KOPT-K1 (cell line): ENCODE results near the gene THSD7B.

Source experiments
- H3K27ac ChIP-seq: fragments of 200-600 bp; sonication (generic); 2 replicates; pipeline ENCODE4 v1.5.1; 2016; ENCODE audit warnings: antibody characterized with exemption, mild to moderate bottlenecking, low read depth, low read length; ENCODE audit not compliant: poor library complexity, severe bottlenecking
- H3K36me3 ChIP-seq: fragments of 200-600 bp; sonication (generic); 2 replicates; pipeline ENCODE4 v1.5.1; 2017; ENCODE audit warnings: antibody characterized with exemption, mild to moderate bottlenecking, low read length, moderate library complexity; ENCODE audit not compliant: insufficient read depth
- H3K9me3 ChIP-seq: fragments of 200-600 bp; sonication (generic); 2 replicates; pipeline ENCODE4 v1.5.1; 2017; ENCODE audit warnings: antibody characterized with exemption, low read length, mild to moderate bottlenecking; ENCODE audit not compliant: insufficient read depth, poor library complexity, severe bottlenecking

THSD7B gene

GRCh38 chr2:137157851-137158250 is 392.5 kb downstream of the THSD7B start:
- H3K9me3 ChIP-seq = no peaks in the 10 kb centered on the region

DNA sequence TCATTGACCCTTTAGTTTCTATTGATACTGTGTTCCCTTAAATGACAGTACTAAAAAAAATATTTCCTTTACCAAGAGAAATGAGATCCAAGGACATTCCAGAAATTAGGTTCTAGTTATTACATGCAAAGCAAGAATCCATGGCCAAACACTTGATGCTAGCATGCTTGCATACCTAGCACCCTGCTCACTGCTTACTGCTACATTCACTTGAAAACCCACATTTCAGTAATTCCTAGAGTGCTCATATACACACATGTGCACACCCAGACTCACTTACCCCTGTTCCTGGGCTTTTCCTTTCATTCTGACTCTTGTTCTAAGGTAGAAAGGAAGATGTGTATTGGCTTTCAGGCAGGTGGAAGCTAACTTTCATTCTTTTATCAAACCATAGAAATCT is 395.9 kb downstream of the THSD7B start:
- H3K9me3 ChIP-seq = no peaks in the 10 kb centered on the region
- H3K27ac ChIP-seq = no peak overlapping the region
- no peaks in the 10 kb centered on the region for H3K36me3 ChIP-seq

More at GRCh38 chr2:137157851-137158250, 392.5 kb downstream of the THSD7B start:
- Histone ChIP-seq H3K36me3 (no peaks in the 10 kb centered on the region), H3K27ac (no peak overlapping the region)

- Histone ChIP-seq H3K36me3 (no peaks in the 10 kb centered on the region), H3K9me3 (no peaks in the 10 kb centered on the region), H3K27ac (no peak overlapping the region)
Measured at GRCh38 chr2:137165968-137166367, 400.6 kb downstream of the THSD7B start.

DNA sequence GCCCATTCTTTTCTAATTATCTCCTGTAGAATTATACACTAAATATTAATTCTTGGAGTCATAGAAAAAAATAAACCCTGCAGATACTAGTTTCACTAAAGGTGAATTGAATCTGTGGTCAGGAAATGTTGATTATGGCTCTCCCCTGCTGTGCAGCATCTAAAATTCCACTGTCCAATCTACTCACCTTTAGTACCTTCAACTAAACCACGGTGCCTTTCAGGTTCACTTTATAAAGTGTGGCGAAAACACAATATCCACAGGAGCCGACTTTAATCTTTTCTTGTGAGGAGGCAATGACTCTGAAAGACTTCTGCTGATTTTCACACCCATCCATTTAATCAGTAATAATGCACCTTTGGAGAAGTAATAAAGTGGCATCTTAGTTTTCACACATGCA is 402.3 kb downstream of the THSD7B start:
- Histone ChIP-seq H3K27ac (no peak overlapping the region), H3K36me3 (no peaks in the 10 kb centered on the region), H3K9me3 (no peaks in the 10 kb centered on the region)

DNA sequence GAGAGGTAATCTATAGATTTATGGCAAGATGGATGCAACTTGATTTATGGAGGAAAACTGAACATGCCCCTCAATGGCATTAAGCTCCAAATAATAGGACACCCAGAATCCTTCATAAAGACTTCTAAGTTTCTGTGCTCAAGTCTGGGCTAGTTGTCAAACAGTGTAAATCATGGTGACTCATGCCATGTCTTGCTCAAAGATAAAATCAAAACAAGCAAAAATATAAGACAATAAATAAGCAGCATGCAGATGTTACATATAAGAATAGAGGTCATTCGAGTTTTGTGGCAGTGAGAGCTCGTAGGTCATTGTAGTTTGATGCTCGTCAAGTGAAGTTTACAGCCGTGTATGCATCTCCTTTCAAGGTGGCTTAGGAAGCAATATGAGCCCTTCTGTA is 403.2 kb downstream of the THSD7B start:
- Histone ChIP-seq H3K9me3 (no peaks in the 10 kb centered on the region), H3K36me3 (no peaks in the 10 kb centered on the region), H3K27ac (no peak overlapping the region)

GRCh38 chr2:137172162-137172561 is 406.8 kb downstream of the THSD7B start:
- Histone ChIP-seq H3K27ac (no peak overlapping the region), H3K9me3 (no peaks in the 10 kb centered on the region), H3K36me3 (no peaks in the 10 kb centered on the region)

- Histone ChIP-seq H3K9me3 (no peaks in the 10 kb centered on the region), H3K36me3 (no peaks in the 10 kb centered on the region), H3K27ac (no peak overlapping the region)
Measured at GRCh38 chr2:137173463-137173862, 408.1 kb downstream of the THSD7B start.

DNA sequence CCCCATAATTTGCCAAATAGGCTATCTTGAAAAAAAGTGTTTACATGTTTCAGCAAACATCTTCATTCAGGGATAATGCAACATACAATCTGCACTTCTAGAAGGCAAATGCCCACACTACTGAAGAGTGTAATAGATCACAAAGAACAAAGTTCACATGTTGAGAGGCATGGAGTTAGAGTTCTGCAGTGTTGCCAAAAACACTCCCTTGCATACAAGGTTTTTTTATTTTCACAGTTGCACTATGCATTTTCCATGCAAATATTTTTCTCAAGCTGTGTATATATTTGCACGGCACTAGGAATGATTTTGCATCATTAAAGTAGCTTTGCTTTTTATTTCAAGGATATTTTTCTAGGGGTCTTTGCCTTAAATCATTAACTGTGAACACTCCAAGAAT is 409.9 kb downstream of the THSD7B start:
- no peaks in the 10 kb centered on the region for H3K9me3 ChIP-seq
- no peak overlapping the region for H3K27ac ChIP-seq

DNA sequence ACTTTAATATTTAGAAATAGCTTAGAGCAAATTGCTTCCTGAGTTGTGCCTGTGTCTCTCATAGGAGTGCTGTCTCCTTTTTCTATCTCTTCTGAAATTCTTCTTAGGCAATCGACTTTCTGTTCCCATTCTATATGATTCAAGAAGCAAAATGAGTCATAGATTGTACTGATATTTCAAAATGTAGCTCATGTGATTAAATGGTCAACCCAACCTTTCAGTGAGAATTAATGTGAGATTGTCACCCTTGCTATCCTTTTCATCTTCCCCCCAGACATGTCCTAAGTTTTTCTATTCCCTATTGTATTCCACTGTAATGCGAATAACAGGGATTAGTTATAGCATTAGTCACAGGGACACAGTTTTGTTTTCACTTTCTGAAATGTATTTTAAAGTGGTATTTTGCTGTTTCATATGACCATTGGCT is 413.6 kb downstream of the THSD7B start:
- no peaks in the 10 kb centered on the region for H3K9me3 ChIP-seq
- no peak overlapping the region for H3K27ac ChIP-seq
- H3K36me3 ChIP-seq = no peaks in the 10 kb centered on the region

More for the DNA sequence above, 409.9 kb downstream of the THSD7B start:
- H3K36me3 ChIP-seq = no peaks in the 10 kb centered on the region

DNA sequence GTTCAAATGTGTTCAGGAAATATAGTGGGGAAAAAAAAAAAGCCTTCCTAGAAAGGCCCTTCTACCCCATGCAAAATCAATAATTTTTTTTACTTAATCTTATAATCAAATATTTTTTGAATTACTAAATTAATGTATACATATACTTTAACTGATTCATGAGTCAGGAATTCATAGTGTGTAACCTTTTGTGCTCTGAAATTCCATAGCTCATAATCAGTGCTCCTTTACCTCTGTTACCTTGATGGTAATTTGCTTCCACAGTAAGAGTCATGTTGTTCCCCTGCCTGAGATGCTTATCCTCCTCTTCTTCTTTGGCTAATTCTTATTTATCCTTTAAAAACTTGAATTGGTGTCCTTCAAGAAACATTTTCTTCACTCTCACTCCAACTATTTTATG is 414.2 kb downstream of the THSD7B start:
- Histone ChIP-seq H3K27ac (no peak overlapping the region), H3K9me3 (no peaks in the 10 kb centered on the region), H3K36me3 (no peaks in the 10 kb centered on the region)

DNA sequence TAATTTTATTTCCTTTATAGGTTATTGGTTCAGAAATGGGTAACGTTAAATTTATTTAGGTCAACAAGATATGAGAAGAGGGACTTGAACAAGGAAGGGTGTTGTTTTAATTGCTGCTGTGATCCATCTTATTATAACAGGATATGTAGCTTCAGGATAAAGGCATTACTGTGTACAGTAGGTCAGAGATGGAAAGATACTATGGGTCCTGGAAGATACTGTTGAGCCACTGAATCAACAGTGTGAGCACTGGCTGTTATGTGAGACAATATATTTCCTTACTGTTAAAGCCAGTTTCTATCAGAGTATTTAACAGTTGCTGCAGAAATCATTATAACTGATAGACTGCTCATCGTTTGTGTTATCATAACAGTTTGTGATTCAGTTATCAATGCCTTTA is 414.7 kb downstream of the THSD7B start:
- no peaks in the 10 kb centered on the region for H3K9me3 ChIP-seq
- no peaks in the 10 kb centered on the region for H3K36me3 ChIP-seq
- no peak overlapping the region for H3K27ac ChIP-seq

DNA sequence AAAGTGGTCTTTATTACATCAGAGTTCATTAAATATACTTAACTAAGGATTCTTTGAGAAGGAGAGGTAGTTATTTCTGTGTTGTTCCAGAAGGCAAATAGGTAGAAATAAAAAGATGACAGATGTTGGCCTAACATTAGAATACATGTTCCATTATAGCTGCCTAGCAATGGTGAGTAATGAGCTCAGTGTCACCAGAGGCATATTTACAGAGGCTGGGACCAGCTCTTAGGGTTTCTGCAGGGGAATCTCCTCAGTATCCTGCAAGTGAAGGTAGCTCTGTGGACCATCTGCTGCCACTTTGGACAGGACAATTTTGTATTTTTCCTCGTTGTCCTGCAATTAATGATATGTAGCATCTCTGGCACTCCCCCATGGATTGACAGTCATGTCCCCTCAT is 416.0 kb downstream of the THSD7B start:
- Histone ChIP-seq H3K36me3 (no peaks in the 10 kb centered on the region), H3K9me3 (no peaks in the 10 kb centered on the region), H3K27ac (no peak overlapping the region)

DNA sequence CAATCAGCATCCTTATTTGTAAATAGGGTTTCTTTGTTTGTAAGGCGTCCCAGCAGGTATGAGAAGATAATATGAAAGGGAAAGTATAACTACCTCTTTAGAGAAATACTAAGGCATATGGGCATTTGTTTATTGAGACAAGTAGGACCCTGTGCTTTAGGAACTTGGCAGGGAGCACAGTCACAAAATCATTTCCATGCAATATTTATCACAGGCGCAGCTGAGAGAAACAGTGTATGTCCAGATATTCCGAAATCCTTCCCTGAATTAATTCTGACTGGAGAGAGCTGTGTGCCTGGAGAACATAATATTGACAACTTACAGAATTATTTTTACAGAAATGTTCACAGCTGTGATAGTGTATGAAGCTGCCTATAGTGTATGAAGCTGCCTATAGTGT is 416.7 kb downstream of the THSD7B start:
- Histone ChIP-seq H3K9me3 (no peaks in the 10 kb centered on the region), H3K27ac (no peak overlapping the region), H3K36me3 (no peaks in the 10 kb centered on the region)

DNA sequence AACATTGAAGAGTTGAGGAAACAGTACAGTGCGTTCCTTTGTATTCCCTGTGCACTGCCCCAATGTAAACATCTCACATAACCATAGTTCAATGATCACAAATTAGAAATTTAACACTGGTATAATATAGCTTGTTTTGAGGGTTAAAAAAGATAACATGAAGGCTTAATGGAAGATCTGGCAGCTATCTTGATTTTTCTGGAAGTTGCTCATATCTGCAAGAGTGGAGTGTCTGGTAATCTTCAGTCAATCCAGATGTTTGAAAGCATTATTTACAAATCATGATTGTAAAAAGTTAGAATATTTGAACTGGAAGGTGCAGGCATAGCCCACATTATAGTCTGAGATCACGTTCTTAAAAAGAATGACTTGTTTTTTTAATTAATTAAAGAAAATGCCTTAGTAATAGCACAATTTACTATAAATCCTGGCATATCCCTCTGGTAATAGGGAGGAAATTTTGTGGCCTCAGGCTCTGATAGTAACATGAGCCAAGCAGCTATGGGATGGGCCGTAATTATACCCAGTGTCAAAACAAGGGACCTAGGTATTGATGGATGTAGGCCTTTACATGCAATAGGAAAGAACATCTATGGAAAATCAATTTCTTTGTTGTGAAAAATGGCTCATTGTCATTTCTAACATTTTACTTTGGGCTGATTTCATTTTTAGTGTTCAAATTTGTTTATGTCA is 418.0 kb downstream of the THSD7B start:
- Histone ChIP-seq H3K27ac (no peak overlapping the region), H3K9me3 (no peaks in the 10 kb centered on the region), H3K36me3 (no peaks in the 10 kb centered on the region)

DNA sequence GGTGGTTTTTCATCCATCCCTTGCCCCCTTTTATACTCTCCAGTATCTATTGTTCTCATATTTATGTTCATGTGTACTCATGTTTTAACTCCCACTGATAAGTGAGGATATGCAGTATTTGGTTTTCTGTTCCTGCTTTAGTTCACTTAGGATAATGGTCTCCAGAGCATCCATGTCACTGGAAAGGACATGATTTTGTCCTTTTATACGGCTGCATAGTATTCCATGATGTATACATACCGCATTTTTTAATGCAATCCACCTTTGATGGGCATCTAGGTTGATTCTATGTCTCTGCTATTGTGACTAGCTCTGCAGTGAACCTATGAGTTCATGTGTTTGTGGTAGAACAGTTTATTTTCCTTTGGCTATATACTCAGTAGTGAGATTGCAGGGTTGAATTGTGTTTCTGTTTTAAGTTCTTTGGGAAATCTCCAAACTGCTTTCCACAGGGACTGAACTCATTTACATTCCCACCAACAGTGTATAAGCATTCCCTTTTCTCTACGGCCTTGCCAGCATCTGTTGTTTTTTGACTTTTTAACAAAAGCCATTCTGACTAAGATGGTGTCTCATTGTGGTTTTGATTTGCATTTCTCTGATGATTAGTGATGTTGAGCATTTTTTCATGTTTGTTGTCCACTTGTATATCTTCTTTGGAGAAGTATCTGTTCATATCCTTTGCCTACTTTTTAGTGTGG is 420.2 kb downstream of the THSD7B start:
- Histone ChIP-seq H3K27ac (no peak overlapping the region), H3K9me3 (no peaks in the 10 kb centered on the region), H3K36me3 (no peaks in the 10 kb centered on the region)

GRCh38 chr2:137187216-137187615 is 421.9 kb downstream of the THSD7B start:
- H3K9me3 ChIP-seq = no peaks in the 10 kb centered on the region
- H3K27ac ChIP-seq = no peak overlapping the region
- no peaks in the 10 kb centered on the region for H3K36me3 ChIP-seq
